HG02943 (cell line): Measurements from ENCODE around the gene THADA.
"Not testable (repeated sequence)": the region's sequence is repeated elsewhere in the genome, so short reads cannot be mapped to it uniquely, and the experiment has no call there.

ENCODE experiments used
- ATAC-seq: cut with Tn5 transposase; IDR thresholded peaks from one replicate; pipeline ENCODE4 v1.9.1; 2021; ENCODE audit warnings: mild to moderate bottlenecking, low read depth, moderate library complexity; ENCODE audit not compliant: unreplicated experiment

THADA gene

DNA sequence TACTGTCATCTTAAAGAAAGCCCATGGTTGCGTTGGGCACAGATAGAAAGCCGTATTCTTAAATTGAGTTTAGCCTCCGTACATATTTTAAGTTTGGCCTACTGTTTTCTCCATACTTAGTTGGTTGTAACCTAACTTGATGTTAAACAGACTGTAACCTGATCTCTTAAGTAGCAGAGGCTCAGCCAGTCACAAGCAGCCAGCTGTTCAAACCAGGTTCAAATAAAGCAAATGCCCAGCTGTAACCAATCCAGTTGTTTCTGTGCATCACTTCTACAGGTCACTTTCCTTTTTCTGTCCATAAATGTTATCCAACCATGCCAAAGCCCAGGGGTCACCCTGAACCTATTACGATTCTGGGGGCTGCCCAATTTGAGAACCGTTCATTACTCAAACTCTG, 10.0 kb upstream of the THADA start:
- no peak for ATAC-seq

DNA sequence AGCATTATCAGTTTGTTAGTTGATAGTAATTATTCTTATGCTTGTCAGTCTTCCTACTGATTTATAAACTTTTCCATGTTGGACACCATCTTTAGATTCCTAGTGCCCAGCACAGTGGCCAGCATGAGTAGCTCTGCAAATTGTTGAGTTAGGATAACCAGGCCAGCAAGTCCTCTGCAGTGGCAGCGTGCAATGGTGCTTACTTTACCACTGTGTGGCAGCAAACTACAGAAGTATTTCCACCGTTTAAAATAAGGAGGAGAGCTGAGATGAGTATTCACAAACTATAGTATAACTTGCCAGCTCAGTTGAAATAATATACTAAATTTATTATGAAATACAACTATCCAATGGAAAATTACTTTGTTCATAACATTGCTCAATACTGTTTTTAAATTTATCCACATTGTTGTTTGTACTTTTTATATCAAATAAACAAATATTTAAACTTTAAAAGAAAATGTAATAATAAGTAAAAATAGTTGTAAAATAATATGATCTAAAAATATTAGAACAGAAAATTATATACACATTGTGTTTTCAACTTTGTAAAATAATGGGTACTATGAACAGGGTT, 9.3 kb upstream of the THADA start:
- no peak for ATAC-seq

DNA sequence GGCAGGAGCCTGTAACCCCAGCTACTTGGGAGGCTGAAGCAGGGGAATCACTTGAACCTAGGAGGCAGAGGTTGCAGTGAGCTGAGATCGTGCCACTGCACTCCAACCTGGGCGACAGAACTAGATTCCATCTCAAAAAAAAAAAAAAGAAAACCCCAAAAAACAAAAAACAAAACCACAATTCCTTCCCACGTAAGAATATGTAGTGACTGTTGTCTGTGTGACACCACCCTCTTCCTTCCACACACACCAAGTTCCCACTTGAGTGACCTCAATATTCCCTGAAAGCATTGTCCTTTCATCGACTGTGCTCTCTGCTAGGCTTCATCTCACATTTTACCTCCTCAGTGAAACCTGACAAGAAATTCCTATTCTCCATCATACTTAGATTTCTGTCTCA, 8.8 kb upstream of the THADA start:
- ATAC-seq: no peak

DNA sequence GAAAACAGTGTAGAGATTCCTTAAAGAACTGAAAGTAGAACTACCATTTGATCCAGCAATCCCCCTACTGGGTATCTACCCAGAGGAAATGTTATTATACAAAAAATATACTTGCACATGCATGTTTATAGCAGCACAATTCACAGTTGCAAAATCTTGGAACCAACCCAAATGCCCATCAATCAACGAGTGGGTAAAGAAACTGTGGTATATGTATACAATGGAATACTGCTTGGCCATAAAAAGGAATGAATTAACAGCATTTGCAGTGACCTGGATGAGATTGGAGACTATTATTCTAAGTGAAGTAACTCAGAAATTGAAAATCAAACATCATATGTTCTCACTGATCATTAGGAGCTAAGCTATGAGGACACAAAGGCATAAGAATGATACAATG, 4.8 kb upstream of the THADA start:
- ATAC-seq: not testable (repeated sequence)

DNA sequence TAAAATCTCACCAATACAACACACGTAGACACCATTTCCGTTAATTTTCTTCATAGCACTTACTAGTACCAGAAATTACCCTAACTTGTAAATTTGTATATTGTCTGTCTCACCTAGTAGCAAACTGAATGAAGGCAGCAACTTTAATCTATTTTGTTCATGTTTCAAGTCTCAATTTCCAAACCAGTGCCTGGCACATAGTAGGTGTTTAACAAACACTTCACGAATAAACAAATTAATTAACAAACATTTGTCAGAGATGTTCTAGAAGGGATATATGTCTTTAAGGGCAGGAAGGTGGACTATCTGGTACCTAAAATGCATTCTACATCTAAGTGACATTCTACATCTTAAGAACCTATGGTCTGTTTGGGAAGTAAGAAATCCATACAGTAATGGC, 963 bp downstream of the THADA start:
- no peak for ATAC-seq

DNA sequence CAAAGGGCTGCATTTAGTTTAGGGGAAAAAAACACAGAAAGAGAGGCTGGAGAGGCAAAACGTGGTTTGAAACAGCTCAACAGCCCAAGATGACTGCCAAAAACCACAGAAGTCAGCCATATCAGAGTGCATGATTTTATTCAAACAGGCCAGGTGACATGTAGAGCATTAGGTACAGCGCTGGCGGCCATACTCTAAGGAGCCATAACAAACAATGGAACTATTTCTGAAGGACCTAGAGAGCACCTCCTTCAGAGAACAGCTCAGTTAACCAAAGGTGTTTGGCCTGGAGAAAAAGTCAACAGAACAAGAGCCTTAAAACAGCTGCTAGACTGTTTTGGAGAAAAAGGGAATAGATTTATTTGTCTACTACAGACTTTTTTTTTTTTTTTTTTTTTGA, 2.6 kb downstream of the THADA start:
- ATAC-seq: no peak

DNA sequence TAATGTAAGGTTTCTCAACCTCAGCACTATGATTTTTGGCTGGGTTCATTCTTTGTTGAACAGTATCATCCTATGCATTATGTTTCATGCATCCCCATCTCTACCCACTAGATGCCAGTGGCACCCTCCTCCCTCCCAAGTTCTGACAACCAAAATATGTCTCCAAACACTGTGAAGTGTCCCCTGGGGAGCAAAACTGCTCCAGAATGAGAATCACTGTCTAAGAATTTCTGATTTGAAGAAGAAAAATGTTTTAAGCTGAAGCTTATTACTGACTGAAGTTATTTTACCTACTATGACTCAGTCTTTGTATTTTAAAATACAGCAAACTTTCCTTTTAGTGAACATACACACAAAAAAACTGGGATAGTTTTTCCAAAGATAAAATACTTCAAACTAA, 3.4 kb downstream of the THADA start:
- no peak for ATAC-seq

DNA sequence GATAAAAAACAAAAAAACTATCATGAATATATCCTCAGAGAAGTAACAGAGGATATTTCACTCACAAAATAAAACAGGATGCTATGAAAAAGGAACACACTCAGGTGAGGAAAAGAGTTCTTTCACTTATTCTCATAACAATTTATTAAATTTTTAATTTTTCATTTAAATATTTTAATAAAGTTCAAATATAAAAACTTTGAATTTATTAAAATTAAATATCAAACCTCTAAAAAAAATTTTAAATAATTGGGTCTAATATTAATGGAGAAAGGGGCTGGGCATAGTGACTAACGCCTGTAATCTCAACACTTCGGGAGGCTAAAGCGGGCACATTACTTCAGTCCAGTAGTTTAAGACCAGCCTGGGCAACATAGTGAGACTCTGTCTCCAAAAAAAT, 10.1 kb downstream of the THADA start:
- no peak for ATAC-seq

DNA sequence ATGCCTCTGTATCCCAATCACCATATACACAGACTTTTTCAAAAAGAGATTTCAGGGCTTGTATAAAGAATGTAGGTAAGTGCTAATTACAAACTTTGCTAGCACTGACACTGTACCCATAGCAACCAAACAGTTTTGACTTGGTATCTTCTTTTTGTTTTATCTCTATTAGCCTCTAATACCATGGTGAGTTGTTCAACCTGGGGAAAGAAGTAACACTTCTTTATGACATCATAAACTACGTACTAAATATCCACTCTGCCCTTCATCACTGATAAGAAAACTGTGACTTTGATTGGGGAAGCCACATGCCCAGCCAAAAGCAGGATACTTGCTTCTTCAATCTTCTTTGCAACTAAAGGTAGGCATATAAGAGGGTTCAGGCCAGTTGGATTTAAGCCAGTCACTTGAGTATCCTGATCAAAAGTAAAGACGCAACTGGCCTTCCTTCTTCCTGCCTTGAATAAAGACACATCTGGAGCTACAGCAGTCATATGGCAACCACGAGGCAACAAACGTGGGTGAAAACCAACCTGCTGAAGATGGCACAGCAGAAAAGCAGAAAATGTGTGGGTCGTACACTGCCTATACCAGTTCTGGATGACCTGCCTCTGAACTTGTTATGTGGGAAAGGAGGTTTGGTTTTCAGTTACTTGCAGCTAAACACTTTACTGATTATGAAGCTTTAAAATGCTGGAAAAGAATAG, 16.4 kb downstream of the THADA start:
- ATAC-seq: no peak

DNA sequence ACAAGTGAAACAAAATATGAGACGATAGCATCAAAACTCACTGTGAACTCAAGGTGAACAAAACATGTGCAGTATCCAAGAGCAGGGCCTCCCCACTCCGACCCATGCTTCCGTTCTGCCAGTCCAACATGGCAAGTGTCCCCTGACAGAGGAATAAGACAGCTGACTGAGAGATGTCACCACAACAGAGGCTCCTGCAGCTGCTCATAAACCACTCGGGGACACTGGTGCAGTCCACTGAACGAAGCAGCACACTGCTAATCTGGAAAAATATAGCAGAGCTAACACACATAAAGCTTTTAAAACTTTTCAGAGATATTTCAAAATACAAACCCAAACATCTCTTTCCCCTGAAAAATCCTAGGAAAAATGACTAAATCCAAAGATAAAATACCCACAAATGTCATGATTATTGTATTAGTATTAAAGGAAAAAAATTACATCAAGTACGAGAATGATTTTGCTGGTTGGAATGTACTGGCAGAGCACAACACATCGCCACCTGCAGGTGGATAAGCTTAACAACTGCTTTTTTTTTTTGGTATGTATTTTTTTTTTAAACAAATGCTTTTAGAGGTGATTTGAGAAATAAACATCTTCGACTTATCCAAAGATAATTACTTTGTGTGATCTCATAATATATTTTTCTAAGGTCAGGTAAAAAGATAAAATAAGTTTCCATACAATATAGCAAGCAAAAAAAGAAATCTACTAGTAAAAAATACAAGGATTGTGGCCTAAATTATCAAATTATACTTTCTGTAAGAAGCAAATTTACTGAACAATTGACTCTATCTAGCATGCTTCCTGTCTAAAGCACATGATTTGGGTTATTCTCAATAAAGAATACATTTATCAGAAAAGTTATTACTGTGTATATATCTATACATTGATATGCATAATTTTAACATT, 18.6 kb downstream of the THADA start:
- ATAC-seq: no peak

DNA sequence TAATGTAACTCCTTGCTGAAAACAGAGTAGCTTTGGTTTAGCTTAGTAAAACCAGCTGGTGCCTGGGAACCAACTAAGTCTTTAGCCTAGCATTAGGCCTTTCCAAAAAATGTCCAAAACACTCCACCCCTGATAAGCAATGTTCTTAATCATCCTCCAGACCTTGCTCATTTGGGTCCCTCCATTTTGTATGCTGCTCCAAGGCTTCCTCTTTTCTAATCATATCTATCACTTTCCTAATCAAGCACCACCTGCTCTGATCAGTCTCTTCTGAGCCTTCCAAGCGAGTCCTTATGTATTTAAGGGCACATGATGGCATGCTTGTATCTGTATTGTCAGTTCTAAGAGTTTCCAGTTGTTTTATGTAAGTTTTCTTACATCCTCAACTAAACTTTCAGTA, 23.6 kb downstream of the THADA start:
- no peak for ATAC-seq

DNA sequence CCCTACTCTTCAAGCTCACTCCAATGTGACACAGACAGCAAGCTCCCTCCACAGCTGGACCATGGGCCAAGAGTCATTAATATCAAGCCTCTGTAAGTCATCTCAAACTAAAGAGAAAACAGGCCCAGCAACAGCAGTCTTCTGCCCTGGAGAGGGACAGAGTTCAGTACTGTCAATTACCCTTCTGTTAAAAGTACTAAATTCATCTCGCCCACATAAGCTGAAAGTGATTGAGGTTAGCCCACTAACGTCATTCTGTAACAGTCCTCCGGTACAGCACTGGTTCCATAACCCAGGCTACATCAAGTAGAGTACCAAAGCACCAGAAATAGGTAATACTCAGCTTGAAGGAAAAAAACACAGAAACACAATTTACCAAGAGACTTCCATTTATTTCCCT, 25.9 kb downstream of the THADA start:
- ATAC-seq: no peak

DNA sequence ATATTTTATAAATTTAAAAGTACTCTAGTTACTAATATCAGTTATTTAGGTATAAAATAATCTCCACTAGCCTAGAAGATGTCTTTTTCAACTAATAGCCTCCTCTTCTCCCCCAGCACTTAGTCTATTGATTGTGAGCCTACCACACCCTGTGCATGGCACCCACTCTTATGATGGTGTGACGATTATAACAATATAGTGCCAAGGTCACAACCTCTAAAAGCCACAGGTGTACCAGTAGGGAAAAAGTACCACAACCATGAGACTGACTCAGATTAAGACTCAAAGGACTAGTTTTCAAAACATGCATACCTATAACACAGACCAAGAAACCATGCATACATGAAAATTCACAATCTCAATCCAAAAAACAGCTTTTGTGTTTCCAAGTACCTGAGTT, 27.6 kb downstream of the THADA start:
- ATAC-seq: no peak

DNA sequence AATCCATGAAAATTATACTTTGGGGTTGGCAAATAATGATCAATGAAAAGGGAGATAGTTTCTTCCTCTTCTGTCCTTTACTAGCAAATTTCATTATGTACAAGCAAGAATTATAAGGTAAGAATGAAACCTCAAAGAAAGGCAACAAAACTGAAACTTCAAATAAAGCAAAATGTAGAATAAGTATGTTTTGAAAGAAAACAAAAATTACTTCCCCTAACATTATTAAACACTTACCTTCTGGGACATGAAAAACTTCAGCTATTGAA, 29.4 kb downstream of the THADA start:
- no peak for ATAC-seq

DNA sequence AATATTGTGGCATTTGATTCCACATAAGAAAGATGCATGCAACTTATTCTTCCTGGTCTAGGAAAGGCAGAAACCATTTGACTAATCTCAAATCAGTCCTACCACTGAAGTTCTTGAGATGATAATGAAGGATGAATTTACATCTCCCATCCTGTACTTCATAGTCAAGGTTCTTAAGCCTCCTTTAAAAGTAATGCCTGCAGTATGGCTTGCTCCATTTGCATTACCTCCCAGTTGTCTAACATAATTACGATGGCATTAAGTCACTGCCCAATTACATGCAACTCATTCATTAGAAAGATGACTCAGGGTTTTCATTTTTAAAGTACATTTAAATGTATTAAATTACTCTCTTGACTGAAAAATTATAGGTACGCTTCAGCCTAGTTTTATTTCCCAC, 32.2 kb downstream of the THADA start:
- ATAC-seq: no peak

DNA sequence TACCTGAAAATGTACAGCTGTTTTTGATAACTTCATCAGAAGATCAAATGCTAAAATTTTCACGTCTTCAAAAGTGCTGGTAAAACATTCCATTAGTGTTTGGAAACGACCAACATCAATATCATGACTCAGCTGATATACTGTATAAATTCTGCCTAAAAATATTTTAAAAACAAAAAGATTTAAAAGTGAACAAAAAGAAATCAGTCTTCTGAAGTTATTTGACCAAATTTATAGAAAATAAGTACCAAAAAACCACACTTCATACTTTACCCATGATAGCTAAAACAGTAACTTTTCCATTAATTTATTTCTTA, 35.6 kb downstream of the THADA start:
- no peak for ATAC-seq

DNA sequence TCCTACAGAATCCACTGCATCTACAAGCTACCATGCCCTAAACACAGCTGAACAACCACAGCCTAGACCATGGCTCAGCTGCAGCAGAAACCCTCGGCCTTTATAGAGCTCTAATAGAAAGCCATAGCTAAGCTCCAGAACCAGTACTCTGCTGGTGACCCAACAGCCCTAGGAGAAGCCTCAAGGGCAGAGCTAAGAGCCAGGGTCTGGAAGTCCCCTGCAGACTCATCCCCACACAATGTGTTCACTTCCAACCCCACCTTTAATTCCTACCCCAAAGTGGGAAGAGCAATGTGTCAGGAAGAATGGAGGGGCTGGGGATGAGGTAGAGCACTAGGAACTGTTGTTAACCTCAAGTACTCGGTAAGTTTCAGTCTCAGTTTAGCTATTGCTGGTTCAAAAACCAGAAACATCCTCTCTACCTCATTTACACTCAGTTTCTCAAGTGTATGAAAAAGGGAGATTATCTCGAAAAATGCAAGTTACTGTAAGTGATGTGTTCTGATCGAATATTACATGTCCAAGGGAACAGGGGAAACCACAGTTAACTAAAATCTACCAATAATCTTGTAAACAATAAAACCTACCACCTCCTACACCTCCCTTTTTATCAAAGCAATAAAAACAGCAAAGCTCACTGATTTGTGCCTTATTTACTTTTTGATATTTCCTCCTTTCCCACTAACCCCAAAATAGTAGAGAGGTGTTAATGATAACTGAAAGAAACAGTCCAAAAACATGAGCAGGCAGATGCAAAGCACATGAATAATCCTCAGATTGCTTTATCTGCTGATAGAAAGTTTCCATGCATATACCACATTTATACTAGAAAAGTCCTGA, 36.2 kb downstream of the THADA start:
- ATAC-seq: peak; percentile 64

DNA sequence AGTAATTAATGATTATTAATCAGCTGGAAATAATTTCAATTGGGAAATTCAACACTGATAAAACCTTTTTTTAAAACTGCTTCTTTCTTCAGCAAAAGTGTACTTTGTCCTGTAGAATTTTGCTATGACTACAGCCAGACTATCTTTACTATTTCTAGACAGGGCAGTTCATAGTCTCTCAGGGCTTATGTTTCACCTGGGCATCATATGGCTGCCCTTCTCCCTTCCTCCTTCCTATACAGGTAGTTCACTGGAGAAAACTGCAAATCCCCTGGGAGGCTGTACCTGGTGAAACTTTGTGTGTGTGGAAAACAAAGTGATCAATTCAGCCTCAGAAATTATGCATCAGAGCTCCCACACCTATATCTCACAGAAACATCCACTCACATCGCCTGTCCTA, 38.6 kb downstream of the THADA start:
- ATAC-seq: no peak

DNA sequence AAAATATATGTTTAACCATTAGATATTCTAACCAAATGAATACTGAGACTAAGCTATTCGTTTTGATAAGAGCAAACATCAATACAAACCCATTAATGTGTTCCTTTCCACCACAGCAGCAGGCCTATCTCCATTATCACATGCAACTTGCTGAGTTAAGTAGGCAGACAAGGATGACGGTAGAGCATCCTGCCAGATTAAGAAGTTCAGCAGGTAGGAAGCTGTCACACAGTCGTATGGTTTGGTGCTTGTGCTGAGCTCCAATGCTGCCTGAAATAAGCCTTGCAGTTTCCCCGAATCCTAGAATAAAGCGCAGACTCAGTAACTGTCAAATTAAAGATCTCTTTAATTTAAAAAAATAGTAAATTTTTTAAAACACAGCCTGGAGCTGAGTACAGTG, 39.6 kb downstream of the THADA start:
- no peak for ATAC-seq

DNA sequence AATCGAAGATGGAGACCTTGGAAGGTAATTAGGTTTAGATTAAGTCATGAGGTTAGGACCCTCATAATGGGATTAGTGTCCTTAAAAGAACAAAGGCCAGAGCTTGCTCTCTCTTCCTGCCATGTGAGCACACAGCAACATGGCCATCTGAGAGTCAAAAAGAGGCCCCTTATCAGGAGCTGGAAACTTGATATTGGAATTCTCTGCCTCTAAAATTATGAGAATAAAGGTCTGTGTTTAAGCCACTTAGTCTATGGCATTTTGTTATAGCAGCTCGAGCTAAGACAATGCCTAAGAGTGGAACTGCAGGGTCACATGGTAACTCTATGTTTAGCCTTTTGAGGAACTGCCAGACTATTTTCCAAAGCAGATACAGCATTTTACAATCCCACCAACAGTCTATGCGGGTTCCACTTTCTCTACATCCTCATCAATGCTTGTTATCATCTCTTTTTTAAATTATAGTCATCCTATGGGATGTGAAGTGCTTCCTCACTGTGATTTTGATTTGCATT, 42.4 kb downstream of the THADA start:
- ATAC-seq: no peak

DNA sequence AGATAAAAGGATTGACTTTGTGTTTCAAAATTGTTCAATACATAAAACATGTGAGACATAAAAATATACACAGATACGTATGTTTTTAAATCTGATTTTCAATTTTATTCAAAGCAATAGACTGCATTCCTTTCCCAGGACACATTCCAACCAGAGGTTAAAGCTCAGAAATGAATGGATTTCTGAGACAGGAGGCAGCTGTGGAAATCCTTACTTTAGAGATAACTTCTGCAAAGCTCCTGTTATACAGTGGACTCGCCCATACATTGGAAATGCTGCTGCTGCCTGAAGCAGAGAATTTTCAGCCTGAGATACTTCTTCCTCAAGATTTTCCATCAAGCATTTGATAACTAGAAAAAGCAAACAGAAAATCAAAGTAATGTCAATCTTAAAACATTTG, 43.8 kb downstream of the THADA start:
- ATAC-seq: no peak
